GM18951 (cell line): ENCODE data around the gene LILRB3.
A peak's percentile ranks its signal among the peaks of the same experiment; 100 is the strongest.
"Not testable (repeated sequence)": the region's sequence is repeated elsewhere in the genome, so short reads cannot be mapped to it uniquely, and the experiment has no call there.

Experiments used
- POLR2A ChIP-seq: IDR thresholded peaks from 4 replicates; pipeline ENCODE4 v1.6.1; 2011; ENCODE audit warnings: mild to moderate bottlenecking; ENCODE audit not compliant: insufficient read length, insufficient read depth; ENCODE audit errors: extremely low read depth
- in situ Hi-C: fragments of 300-500 bp; cut with MboI; formaldehyde crosslinking; loops from one replicate; pipeline ENCODE4 v1.12.0; 2022; ENCODE audit warnings: low sequenced_read_pairs, mixed read lengths, inconsistent platforms; ENCODE audit not compliant: unreplicated experiment

Gene LILRB3

GRCh38 chr19:54197121-54197520 is 25.7 kb downstream of the LILRB3 start:
- no peak for TF ChIP-seq POLR2A
- in situ Hi-C loops = no loop called here

DNA sequence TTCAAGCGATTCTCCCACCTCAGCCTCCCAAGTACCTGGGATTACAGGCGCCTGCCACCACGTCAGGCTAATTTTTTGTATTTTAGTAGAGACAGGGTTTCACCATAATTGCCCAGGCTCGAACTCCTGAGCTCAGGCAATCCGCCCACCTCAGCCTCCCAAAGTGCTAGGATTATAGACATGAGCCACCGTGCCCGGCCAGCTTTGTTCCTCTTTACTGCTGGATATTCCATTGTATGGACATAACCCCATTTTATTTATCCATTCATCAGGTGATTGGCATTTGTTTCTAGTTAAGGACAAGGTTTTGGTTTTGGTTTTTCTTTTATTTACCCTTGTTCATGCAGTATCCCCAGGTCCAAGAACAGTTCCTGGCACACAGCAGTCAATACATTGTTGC is 26.3 kb downstream of the LILRB3 start:
- in situ Hi-C loops = no loop called here
- no peak for TF ChIP-seq POLR2A

DNA sequence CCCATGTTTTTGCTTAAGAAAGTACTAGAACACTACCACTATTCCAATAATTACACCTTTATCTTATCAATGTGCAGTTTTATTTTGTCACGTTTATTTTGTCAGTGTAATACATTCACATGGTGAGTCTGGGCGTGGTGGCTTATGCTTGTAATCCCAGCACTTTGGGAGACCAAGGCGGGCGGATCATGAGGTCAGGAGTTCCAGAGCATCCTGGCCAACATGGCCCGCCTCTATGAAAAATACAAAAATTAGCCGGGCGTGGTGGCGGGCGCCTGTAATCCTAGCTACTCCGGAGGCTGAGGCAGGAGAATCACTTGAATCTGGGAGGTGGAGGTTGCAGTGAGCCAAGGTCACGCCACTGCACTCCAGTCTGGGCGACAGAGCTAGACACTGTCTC is 28.3 kb downstream of the LILRB3 start:
- in situ Hi-C loops = not testable (repeated sequence)

- in situ Hi-C loops = no loop called here
- no peak for TF ChIP-seq POLR2A
Observed at GRCh38 chr19:54193011-54193410, 29.8 kb downstream of the LILRB3 start.

- in situ Hi-C loops = no loop called here
- no peak for TF ChIP-seq POLR2A
Observed at GRCh38 chr19:54191811-54192453, 30.9 kb downstream of the LILRB3 start.

DNA sequence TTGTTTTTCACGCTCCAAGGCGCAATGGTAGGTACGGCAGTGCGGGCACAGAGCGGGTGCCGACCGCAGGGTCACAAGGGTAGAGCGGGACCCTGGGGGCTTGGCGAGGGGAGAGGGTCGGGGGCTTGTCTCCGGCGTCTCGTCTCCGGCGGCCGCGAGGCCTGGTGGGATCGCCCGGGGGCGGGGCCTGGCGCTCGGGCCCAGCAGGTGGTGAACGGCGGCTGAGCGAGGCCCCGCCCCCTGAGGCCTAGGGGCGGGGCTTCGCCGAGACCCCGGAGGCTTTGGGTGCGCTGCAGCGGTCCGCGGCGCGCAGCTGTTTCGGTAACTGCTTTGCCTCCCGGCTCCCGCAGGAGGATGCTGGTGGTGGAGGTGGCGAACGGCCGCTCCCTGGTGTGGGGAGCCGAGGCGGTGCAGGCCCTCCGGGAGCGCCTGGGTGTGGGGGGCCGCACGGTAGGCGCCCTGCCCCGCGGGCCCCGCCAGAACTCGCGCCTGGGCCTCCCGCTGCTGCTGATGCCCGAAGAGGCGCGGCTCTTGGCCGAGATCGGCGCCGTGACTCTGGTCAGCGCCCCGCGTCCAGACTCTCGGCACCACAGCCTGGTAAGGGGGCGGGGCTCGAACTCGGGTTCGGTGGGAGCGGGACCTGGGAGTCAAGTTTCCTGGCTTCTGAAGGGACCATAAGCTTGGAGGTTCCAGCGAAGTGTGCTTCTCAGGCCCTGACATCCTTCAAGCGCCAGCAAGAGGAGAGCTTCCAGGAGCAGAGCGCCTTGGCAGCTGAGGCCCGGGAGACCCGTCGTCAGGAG is 31.6 kb downstream of the LILRB3 start, which contains the start of gene TSEN34:
Gene TSEN34, plus strand, starts transcription at position 298 of the 800 bp plus-strand sequence. Its CDS starts 57 bp downstream, at position 355.
- peak; percentile 81 for TF ChIP-seq POLR2A
- in situ Hi-C loops = no loop called here

DNA sequence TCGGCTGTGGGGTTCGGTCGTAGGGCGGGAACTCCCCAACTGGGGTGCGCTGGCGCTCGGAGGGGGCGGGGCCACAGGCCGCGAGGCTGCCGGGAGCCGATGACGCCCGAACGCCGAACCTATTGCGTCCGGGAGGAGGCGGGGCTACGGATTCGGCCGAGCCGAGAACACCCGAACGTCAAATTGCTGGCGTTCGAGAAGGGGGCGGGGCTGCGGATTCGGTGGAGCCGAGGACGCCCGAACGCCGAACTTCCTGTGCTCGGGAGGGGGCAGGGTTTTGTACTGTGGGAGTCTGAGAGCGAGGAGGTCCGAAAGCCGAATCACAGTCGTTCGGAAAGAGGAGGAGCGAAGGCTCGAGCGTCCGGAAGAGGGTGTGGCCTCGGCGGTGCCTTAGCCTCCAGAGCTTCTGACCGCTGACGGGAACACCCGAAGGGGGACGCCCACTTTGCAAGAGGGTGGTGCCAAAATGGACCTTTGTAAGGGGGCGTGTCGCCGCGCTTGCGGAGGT is 32.2 kb downstream of the LILRB3 start:
- in situ Hi-C loops = no loop called here
- no peak for TF ChIP-seq POLR2A

DNA sequence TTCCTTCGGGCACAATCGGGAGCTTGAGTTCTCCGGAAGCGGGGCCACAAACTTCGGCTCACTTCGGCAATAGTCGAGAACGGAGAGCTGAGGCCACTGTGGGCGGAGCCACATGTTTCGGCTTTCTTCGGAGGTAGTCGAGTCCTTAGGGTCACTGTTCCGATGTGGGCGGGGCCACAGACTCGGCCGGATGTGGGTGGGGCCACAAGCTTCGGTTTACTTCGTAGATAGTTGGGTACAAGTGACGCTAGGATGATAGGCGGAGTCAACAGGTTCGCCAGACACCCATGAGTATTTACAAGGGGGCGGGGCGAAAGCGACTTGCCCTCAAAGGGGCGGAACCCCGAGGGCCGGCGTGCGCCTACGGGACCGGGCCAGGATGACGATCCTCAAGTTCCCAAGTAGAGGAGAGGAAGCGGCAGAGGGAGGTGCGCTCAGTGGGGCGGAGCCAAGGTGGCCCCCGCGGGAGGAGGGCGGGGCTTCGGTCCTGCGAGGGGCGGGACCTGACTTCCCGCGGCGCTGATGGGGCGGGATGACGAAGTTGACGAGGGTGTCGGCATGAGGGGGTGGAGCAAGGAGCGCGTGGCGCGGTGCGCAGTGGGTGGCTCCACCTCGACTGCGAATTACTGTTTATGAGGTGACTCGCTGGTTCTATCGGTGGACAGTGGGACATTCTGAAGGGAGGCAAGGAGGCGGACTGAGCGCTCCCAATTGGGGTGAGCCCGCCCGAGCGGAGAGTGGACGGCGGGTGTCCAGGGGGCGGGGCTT is 32.9 kb downstream of the LILRB3 start:
- TF ChIP-seq POLR2A = peak; percentile 69
- in situ Hi-C loops = no loop called here

GRCh38 chr19:54189145-54189734 is 33.6 kb downstream of the LILRB3 start, which contains the start of gene MBOAT7:
Gene MBOAT7, minus strand, starts transcription at chr19:54189580. Its CDS starts 1,072 bp downstream, at chr19:54188508.
- in situ Hi-C loops = no loop called here
- peak; percentile 61 for TF ChIP-seq POLR2A

- in situ Hi-C loops = no loop called here
- no peak for TF ChIP-seq POLR2A
Observed at GRCh38 chr19:54188215-54188871, 34.5 kb downstream of the LILRB3 start.

- in situ Hi-C loops = no loop called here
- no peak for TF ChIP-seq POLR2A
Observed at GRCh38 chr19:54186934-54187381, 35.8 kb downstream of the LILRB3 start.

- in situ Hi-C loops = no loop called here
Observed at GRCh38 chr19:54186351-54186750, 36.5 kb downstream of the LILRB3 start.

More at GRCh38 chr19:54186351-54186750, 36.5 kb downstream of the LILRB3 start:
- TF ChIP-seq POLR2A = no peak
